Measurements from ENCODE around the gene TBL1X.

Gene TBL1X

DNA sequence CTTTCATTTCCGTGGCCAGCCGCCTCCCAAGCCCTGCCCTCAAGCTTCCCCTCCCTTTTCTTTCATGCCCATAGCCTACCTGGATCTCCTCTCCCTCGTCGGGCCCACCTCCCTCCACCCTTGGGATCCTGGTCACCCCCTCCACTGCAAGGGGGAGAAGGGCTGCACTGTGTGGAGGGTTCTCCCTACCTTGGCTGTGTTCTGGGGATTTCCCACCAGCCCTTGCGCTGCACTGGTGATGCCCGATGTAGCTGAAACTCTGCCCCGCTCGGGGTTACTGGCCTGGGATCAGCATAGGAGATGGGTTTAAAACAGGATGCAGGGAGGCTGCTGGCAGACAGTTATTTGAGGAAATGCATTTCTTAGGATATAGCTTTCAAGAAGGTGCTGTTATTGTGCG is 128.9 kb downstream of the TBL1X start:
- DNase-seq: no peak

DNA sequence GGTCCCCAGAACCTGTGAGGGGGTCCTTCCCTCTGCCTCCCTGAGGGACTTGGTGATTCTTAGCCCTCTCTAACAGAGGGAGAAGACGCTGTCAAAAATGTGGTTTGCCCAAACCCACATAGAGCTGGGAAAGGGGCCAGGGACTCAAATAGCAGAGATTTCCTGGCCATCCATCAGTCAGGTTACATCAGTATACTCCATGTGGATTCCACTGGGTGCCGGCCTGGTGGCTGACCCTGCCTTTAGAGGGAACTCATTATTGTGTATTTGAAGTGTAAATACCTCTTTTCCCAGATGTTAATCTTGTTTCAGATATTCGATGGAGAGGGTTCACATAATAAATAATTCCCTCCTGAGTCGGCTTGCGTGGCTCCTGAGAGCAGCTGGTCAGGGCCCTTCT is 130.3 kb downstream of the TBL1X start:
- no peak for DNase-seq

GRCh38 chrX:9596837-9597236 is 132.0 kb downstream of the TBL1X start:
- no peak for DNase-seq

DNA sequence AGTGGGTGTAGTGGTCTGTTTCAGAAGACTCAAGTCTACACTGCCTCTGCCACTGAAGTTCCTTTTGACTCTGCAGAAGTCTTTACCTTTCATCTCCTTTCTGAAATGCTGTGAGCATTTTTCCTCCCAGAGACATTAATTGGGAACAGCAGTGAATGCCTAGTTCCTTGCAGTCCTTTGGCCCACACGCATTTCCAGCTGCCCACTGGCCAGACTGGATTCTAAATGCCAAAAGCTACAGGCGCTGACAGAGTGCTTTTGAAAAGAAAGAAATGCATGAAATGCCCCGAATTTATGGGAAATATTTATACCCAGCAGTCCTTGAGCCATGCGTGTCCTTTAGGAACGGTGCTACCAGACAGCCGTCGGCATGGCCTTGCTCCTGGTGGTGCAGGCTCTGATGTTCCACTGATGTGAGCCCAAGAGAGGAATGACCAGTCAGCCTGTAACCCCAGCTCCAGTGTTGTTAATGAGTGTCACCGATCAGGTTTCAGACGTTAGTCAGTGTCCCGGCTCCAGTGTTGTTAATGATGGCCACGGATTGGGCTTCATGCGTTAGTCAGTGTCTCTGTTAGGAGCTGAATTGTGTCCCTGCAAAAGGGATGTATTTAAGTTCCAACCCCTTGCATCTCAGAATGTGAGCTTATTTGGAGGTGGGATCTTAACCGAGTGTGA is 132.6 kb downstream of the TBL1X start:
- DNase-seq: no peak

DNA sequence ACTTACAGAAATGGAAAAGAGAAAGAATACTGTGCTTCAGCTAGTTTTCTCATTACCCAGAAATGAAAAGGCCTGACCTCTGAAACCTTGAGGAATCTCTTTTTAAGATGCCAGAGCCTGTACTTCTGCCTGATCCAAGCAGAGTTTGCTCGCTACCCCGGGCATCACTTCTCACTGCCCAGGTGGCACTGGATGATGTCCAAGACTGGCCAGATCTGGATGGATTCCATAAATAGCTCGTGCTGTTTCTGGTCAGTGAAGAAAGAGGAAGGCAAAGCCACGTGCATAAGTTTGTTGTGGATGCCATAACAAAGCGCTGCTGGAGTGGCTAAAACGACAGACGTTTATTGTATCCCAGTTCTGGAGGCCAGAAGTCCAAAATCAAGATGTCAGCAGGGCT is 133.5 kb downstream of the TBL1X start:
- DNase-seq: no peak

GRCh38 chrX:9604111-9604907 is 139.5 kb downstream of the TBL1X start:
- no peak for DNase-seq

DNA sequence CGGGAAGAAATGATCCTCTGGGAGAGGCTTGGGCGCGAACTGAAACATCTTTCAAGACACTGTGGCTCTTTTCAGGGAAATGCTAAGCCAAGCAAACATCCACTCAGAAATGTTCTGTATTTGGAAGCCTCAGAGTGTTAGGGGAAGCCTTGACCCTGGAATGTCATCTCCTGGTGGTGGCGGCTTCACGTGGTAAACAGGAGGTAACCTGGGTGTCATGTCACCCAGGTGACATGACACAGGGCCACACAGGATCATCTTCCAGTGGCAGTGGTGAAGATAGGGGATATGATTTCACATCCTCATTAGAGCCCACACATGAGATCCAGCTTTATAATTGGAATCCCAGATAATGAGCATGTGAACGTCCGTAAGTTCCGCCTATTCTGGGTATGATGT is 140.0 kb downstream of the TBL1X start:
- no peak for DNase-seq

DNA sequence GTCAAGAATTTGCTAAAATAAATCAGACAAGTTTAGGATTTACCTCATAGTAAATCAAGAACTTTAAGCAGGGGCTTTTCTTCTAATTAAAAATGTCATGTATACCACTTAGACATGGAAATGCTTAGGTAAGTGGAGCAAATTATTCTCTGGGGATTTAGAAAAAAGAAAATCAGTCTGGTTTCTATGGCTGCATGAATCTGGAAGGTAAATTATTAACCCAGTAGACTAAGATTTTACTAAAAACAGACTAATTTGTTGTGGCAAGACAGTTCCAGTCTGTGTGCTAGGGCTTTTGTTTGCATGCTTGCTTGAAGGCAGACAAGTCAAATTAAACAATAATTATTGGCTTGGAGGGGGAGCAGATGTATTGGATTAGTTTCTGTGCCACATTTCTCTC is 140.6 kb downstream of the TBL1X start:
- DNase-seq: peak; percentile 6

GRCh38 chrX:9606971-9607370 is 142.1 kb downstream of the TBL1X start:
- no peak for DNase-seq

DNA sequence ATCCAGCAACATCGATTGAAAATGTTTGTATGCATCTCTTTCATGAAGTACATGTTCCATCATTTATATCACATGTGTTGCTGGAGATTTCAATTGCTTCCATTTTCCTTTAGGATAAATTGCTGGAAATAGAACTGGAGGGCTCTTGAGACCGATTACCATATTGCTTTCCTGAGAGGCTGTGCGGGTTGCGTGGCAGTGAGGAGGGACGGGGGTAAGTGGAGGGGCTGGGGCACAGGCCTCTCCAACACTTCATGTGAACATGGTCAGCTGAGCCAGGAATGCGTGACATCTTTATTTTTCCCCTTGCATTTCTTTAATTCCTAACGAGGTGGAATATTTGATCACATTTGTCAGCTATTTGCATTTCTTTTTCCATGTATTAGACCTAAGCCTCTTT is 144.6 kb downstream of the TBL1X start:
- DNase-seq: no peak

DNA sequence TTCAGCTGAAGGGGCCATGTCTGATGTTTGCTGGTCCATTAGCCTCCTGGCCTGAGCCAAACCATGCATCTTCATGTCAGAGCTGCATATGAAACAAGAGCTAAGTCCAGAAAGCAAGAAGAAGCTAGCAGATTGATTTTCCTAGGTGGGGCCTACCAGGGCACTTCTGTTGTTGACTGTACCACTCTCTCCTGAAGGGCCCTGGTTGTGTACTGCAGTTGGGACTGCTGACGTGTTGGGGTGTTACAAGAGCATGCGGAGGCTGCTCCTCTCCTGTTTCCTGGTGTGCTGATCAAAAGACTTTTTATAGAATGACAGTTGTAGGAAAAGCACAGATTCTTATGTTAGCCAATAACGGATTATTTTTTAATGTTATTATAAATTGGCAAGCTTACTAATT is 145.1 kb downstream of the TBL1X start:
- DNase-seq: no peak

DNA sequence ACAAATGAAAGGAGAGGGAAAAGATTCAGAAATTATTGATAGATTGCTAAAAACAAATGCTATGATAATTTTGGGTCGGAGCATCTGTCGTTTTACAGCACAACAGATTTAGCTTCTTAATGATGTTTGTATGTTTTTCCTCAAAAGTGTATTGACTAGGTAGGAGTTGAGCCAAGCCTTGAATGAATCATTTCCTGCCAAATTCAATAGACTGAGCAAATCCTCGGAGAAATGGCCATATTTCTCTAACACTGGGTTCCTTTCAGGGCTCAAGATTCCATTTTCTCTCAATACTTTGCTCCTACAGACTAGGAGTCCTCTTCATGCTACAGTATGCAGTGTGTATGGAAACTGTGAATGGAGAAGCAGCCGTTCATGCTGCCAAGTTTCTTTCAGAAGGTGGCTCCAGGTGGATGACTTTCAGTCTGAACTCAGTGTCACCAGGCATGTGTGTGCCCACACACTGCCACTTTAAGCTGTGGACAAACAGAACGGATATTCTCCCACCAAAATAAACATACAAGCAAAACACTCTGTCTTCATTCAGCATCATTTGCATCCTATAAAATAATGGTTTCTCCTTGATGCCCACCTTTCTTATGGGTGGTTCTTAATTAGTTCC is 146.0 kb downstream of the TBL1X start:
- peak; percentile 48 for DNase-seq

- DNase-seq: peak; percentile 88
These were observed 146.7 kb downstream of the TBL1X start for GRCh38 chrX:9611436-9612145.

DNA sequence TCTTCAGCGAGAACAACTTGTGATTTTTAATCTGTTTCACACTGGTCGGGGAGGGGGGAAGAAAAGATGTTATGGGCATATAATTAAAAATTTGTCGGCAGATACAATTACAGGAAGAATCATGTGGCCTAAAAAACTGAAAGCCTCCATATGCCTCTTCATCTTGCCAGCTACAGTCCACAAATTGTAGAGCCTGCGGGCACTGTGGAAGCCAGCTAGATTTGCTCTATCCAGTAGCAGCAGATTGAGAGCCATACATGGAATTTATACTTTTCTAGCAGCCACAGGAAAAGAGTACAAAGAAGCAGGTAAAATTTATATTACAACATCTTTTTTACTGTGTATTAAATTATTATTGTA is 147.3 kb downstream of the TBL1X start:
- DNase-seq: peak; percentile 82

DNA sequence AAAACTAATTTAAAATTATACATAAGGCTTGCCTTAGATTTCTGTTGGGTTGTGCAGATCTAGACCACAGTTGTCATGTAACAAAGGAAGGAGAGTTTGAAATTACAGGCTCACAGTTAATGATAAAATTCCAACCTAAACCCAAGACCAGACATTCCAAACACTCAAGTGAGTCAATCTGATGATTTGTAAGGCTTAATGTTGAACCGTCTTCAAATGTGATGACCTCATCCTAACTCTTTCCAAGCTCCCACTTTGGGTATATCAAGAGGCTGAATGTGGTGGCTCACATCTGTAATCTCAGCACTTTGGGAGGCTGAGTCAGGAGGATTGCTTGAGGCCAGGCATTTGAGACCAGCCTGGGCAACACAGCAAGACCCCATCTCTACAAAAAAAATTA is 149.2 kb downstream of the TBL1X start:
- DNase-seq: no peak

DNA sequence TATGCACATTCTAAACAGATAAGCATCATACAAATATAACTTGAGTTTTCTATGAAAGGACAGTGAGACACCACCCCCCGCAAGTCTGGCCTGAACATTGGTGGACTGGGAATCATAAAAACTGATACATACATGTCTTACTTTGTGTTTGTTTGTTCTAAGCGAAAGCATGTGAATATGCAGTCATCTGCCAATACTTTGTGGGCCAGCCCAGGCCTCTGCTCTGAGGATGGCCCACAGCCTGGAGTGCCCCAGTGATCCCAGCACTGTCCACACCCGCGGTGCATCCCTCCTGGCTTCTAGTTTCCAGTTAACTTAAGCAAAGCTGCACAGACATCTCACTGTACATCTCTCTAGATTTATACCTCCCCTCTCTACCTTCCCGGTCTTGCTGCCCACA is 154.3 kb downstream of the TBL1X start:
- DNase-seq: no peak

GRCh38 chrX:9619581-9619980 is 154.7 kb downstream of the TBL1X start:
- no peak for DNase-seq

DNA sequence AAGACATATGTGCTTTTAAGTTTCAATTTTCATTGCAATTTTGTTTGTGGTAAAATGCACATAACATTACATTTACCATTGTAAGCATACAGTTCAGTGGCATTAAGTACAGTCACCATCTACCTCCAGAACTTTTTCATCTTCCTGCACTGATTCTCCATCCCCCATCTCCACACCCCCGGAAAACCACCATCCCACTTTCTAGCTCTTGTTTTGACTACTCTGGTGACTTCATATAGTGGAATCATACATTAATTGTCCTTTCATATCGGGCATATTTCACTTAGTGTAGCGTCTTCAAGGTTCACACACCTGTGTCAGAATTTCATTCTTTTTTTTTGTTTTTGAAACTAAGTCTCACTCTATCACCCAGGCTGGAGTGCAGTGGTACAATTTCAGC is 157.3 kb downstream of the TBL1X start:
- no peak for DNase-seq

DNA sequence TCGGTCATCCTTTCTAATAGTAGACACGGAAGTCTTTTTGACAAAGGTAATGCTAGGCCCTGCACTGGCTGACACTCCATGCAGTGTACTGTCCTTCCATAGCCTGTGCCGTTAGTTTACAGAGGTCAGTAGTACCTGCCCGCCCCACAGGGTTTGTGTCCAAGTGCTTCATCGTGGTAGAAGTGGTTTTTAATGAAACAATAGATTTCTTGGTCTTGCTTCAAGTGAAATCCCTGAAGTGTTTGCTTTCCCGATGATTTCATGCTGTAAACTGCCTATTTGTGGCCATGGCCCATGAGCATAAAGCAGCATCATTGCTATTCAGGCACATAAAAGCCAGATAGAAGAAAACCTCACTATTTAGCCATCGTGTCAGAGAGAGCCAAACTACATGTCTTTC is 161.5 kb downstream of the TBL1X start:
- no peak for DNase-seq

- no peak for DNase-seq
These were observed 163.1 kb downstream of the TBL1X start for GRCh38 chrX:9627922-9628321.

GRCh38 chrX:9628779-9629493 is 164.1 kb downstream of the TBL1X start:
- no peak for DNase-seq

DNA sequence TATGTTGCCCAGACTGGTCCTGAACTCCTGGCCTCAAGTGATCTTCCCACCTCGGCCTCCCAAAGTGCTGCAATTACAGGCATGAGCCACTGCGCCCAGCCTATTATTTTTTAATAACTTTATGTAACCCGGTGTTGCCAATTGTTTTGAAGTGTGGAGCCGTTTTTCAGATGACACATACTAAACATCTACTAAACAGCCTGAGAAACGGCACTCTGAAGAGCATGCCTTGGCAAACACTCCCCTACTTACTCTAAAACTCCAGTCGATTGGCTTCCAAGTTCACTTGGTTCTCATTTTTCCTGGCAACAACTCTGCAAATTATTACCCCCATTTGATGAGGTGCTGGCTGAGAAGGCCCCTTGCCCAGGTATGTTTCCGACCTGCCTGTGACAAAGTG is 169.7 kb downstream of the TBL1X start:
- DNase-seq: no peak

DNA sequence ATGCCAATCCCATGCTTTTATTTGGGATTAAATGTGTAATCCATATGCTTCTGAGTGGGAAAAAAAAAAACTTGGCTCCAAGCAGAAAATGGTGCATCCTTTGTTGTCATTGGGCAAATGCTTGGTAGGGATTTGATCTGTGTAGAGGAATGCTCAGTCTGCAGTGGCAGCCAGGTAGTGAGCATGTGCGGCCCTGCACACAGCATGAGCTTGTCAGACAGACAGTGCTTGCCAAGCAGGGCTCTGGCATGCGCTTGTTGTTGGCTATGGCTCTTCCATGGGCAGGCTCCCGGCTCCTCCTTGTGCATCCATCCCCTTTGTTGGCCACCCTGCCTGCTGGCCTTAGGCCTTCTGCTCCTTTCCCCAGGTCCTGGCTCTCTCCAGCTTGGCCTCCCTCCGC is 170.5 kb downstream of the TBL1X start:
- no peak for DNase-seq

All from NCI-H69 (cell line).